LNCaP clone FGC (cell line): ENCODE results near the gene ZNF800.

Experiments
- DNase-seq: peaks from one replicate; pipeline ENCODE4 v3.0.0-alpha.2; 2011; ENCODE audit warnings: low read depth
- H3K4me3 ChIP-seq: 2 replicates; pipeline ENCODE4 v1.5.1; 2011; ENCODE audit warnings: mild to moderate bottlenecking, low read depth, low read length, control low read depth
- TF ChIP-seq, protein P1 (sequence below): IDR thresholded peaks from 2 replicates; pipeline ENCODE4 v1.5.1; 2012; ENCODE audit warnings: mild to moderate bottlenecking; ENCODE audit not compliant: control insufficient read depth, insufficient read depth; ENCODE audit errors: extremely low read depth

Gene ZNF800

GRCh38 chr7:127365164-127365956 is 27.1 kb downstream of the ZNF800 start:
- TF ChIP-seq, protein P1, sequence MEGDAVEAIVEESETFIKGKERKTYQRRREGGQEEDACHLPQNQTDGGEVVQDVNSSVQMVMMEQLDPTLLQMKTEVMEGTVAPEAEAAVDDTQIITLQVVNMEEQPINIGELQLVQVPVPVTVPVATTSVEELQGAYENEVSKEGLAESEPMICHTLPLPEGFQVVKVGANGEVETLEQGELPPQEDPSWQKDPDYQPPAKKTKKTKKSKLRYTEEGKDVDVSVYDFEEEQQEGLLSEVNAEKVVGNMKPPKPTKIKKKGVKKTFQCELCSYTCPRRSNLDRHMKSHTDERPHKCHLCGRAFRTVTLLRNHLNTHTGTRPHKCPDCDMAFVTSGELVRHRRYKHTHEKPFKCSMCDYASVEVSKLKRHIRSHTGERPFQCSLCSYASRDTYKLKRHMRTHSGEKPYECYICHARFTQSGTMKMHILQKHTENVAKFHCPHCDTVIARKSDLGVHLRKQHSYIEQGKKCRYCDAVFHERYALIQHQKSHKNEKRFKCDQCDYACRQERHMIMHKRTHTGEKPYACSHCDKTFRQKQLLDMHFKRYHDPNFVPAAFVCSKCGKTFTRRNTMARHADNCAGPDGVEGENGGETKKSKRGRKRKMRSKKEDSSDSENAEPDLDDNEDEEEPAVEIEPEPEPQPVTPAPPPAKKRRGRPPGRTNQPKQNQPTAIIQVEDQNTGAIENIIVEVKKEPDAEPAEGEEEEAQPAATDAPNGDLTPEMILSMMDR: no peak
- no peak overlapping the region for H3K4me3 ChIP-seq
- DNase-seq: peak; percentile 58

DNA sequence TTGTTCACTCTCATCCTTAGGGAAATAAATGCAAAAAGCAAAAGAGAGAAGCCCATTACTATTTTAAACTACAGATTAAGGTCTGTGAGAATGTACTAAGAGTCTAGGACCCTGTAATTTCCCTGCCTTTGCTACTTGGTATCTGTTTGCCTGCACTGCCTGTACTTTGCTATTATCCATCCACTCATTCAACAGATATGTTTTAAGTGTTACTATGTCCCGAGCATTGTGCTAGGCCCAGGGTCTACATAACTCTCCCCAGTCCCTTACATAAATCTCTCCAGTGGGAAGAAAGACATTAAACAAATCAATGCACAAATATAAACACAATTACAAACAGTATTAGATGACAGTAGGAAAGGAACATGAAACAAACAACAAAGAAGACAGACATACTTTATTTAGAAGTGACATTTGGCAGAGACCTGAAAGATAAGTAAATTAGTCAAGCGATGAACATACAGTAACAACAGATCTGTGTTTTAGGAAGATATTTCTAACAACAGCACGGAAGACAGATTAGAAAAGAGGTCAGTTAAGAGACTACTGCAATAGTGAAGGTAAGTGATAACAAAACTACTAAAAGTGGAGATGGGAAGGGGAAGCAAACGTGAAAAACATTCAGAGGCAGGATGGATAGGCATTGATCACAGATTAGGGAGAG is 30.0 kb downstream of the ZNF800 start:
- no peak for DNase-seq
- TF ChIP-seq, protein P1: no peak
- H3K4me3 ChIP-seq: no peak overlapping the region

GRCh38 chr7:127361736-127362135 is 30.8 kb downstream of the ZNF800 start:
- no peak overlapping the region for H3K4me3 ChIP-seq
- TF ChIP-seq, protein P1: no peak
- no peak for DNase-seq

- H3K4me3 ChIP-seq: no peak overlapping the region
- no peak for DNase-seq
- TF ChIP-seq, protein P1: no peak
Measured at GRCh38 chr7:127359011-127359410, 33.5 kb downstream of the ZNF800 start.

GRCh38 chr7:127353897-127354296 is 38.6 kb downstream of the ZNF800 start:
- H3K4me3 ChIP-seq: no peak overlapping the region
- TF ChIP-seq, protein P1: no peak
- no peak for DNase-seq

GRCh38 chr7:127350586-127350985 is 41.9 kb downstream of the ZNF800 start:
- TF ChIP-seq, protein P1: no peak
- H3K4me3 ChIP-seq: no peak overlapping the region
- no peak for DNase-seq
